Sigmoid colon (tissue), 7 donors: ENCODE results near the gene PRDM16. TPM values are rescaled to one million over a fixed set of nuclear protein-coding genes. Genes with fewer than 3 reads are reported as not detected.

Experiments used
- DNase-seq: peaks from one replicate; pipeline ENCODE4 v3.0.0-alpha.2; 2019
- H3K27ac ChIP-seq, 4 donors: fragments of 200-600 bp; sonication (generic); one replicate each; pipeline ENCODE4 v1.5.1; 2016 to 2019; ENCODE audit warnings: mild to moderate bottlenecking in 1 of 4
- H3K27me3 ChIP-seq, 3 donors: fragments of 200-600 bp; sonication (generic); one replicate each; pipeline ENCODE4 v1.5.1; 2019; ENCODE audit warnings: mild to moderate bottlenecking in 1 of 3
- H3K36me3 ChIP-seq, 4 donors: fragments of 200-600 bp; sonication (generic); one replicate each; pipeline ENCODE4 v1.5.1; 2016 to 2019
- H3K4me1 ChIP-seq, 4 donors: fragments of 200-600 bp; sonication (generic); one replicate each; pipeline ENCODE4 v1.5.1; 2017 to 2019
- H3K4me3 ChIP-seq, 4 donors: fragments of 200-600 bp; sonication (generic); one replicate each; pipeline ENCODE4 v1.5.1; 2017 to 2019; ENCODE audit warnings: mild to moderate bottlenecking in 2 of 4, moderate library complexity in 1 of 4
- H3K9me3 ChIP-seq, 4 donors: fragments of 200-600 bp in 3 of 4; sonication (generic) in 3 of 4; one replicate each; pipeline versions ENCODE4 v1.5.1 to v1.6.1; 2013 to 2019
- EP300 ChIP-seq, 4 donors: sonication (generic); formaldehyde crosslinking; IDR thresholded peaks; one replicate each; pipeline ENCODE4 v1.6.1; 2017; ENCODE audit warnings: antibody characterized with exemption in 4 of 4
- POLR2A ChIP-seq, 2 donors: fragments of 450-650 bp; IDR thresholded peaks; one replicate each; pipeline ENCODE4 v1.6.1; 2016; ENCODE audit warnings: antibody characterized with exemption in 2 of 2, mild to moderate bottlenecking in 2 of 2, moderate library complexity in 2 of 2
- POLR2AphosphoS5 ChIP-seq, 4 donors: sonication (generic); formaldehyde crosslinking; IDR thresholded peaks; one replicate each; pipeline ENCODE4 v1.6.1; 2017; ENCODE audit warnings: antibody characterized with exemption in 4 of 4
- whole genome bisulfite sequencing, 2 donors: extraction: QIAGEN DNeasy Blood & Tissue Kit; methylation state at CpG; one replicate each; pipeline ENCODE4 v1.1.7; 2013; 5-methylcytosine and 5-hydroxymethylcytosine counted together
- intact Hi-C: fragments of 100-400 bp; cut with DNase I; formaldehyde crosslinking; loops from one replicate; pipeline ENCODE4 v1.15.1; 2023
- polyA plus RNA-seq, 3 donors: library from polyadenylated mRNA; stranded (reverse); fragments of 200-250 nt; gene quantifications; one replicate each; pipeline ENCODE4 v1.2.3, GENCODE V29; 2013
- total RNA-seq, 4 donors: library from RNA; depleted of rRNA; stranded (reverse); fragments of >200 nt; gene quantifications; one replicate each; pipeline ENCODE4 v1.1.0, GENCODE V29; 2016
- TF ChIP-seq, protein P1 (sequence below), 4 experiments: fragments of 450-650 bp in 3 of 4; fragments of 200-600 bp in 1 of 4; IDR thresholded peaks; one replicate each; pipeline ENCODE4 v1.5.1; 2016 to 2019; ENCODE audit warnings: antibody characterized with exemption in 4 of 4, mild to moderate bottlenecking in 3 of 4, moderate library complexity in 2 of 4
- donor health status: healthy with polysubstance abuse.
- donor health status: Bipolar disorder and iron deficiency.
- donor health status: healthy.

The PRDM16 gene
- total and polyA plus RNA-seq, 7 donors, result under 0.01 to 1.7 (median 0.49) TPM

DNA sequence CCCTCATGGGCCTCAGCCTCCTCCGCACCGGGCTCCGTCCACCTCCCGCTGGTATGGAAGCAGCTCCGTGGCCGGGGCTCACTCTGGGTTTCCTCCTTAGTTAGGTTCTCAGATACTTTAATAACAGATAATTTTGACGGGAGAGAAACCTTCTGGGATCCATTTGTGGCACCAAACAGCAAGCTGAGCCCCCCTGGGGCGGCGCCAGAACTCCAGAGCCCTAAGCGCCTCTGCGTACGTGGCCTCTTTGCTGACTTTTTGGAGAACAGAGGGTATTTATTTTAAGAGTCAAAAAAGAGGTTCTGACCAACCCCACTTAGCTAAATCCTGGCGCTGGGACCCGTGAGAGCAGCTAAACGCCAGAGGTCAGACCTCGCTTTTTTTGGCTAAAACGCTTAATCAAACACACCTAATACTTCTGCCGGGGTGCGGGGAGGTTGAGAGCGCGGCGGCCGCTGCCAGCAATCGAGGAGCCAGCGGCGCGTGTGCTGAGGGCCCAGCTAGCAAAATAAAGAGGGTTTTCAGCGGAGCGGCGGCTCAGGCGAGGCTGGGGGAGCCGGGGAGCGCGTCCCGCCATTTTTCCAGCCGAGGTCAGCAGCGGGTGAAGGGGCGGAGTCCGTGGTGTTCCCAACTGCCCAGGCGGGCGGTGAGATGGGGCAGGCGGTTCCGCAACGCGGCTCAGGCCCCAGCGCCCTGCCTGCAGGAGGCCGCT lies 171.7 kb downstream of the PRDM16 start:
- H3K27me3 ChIP-seq, result peaks cover 3 to 89% (median 59%) of the 10 kb centered on the region in 3 donors
- TF ChIP-seq POLR2AphosphoS5 (IDR thresholded peaks at IDR 0.05) (no peak), POLR2A (IDR thresholded peaks at IDR 0.05) (no peak), EP300 (IDR thresholded peaks at IDR 0.05) (no peak)
- TF ChIP-seq, protein P1, sequence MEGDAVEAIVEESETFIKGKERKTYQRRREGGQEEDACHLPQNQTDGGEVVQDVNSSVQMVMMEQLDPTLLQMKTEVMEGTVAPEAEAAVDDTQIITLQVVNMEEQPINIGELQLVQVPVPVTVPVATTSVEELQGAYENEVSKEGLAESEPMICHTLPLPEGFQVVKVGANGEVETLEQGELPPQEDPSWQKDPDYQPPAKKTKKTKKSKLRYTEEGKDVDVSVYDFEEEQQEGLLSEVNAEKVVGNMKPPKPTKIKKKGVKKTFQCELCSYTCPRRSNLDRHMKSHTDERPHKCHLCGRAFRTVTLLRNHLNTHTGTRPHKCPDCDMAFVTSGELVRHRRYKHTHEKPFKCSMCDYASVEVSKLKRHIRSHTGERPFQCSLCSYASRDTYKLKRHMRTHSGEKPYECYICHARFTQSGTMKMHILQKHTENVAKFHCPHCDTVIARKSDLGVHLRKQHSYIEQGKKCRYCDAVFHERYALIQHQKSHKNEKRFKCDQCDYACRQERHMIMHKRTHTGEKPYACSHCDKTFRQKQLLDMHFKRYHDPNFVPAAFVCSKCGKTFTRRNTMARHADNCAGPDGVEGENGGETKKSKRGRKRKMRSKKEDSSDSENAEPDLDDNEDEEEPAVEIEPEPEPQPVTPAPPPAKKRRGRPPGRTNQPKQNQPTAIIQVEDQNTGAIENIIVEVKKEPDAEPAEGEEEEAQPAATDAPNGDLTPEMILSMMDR (IDR thresholded peaks at IDR 0.05), result no peak
- no peak overlapping the region for H3K4me3 ChIP-seq
- H3K36me3 ChIP-seq, result no peaks in the 10 kb centered on the region
- H3K4me1 ChIP-seq, result peaks cover 0 to 14% (median 5%) of the 10 kb centered on the region in 4 donors
- H3K27ac ChIP-seq, result peak overlapping the region in 1 of 4 donors; percentile 15
- intact Hi-C loops, result no loop called here
- no peak for DNase-seq
- H3K9me3 ChIP-seq, result peaks cover 0 to 8% (median 3%) of the 10 kb centered on the region in 4 donors
- WGBS, 2 donors, result 83 to 88% methylated on average over 47 of the region's 47 CpGs

DNA sequence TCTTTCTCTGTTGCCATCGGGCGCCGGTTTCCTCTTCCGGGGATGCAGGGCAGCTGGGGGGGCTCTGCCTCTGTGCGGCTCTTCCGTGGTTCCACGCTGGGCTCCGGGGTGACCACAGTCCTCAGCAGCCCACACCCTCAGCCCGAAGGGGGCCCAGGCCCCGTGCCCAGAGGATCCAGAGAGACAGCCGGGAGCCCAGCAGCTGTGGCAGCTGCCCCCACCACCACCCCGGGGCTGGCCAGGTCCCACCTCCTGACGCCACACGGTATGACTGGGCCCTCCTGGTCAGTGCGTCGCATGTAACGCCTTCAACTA lies 172.2 kb downstream of the PRDM16 start:
- intact Hi-C loops, result no loop called here
- no peak for TF ChIP-seq POLR2A (IDR thresholded peaks at IDR 0.05)
- TF ChIP-seq, protein P1 (IDR thresholded peaks at IDR 0.05), result no peak
- TF ChIP-seq POLR2AphosphoS5 (IDR thresholded peaks at IDR 0.05), result no peak
- no peak for TF ChIP-seq EP300 (IDR thresholded peaks at IDR 0.05)
- DNase-seq, result no peak
- Histone ChIP-seq H3K4me3 (no peak overlapping the region), H3K27ac (peak overlapping the region in 1 of 4 donors; percentile 15), H3K4me1 (peaks cover 0 to 14% (median 5%) of the 10 kb centered on the region in 4 donors), H3K27me3 (peaks cover 5 to 93% (median 64%) of the 10 kb centered on the region in 3 donors), H3K9me3 (peaks cover 0 to 8% (median 3%) of the 10 kb centered on the region in 4 donors), H3K36me3 (no peaks in the 10 kb centered on the region)
- WGBS, 2 donors, result 89 to 90% methylated on average over 17 of the region's 17 CpGs

DNA sequence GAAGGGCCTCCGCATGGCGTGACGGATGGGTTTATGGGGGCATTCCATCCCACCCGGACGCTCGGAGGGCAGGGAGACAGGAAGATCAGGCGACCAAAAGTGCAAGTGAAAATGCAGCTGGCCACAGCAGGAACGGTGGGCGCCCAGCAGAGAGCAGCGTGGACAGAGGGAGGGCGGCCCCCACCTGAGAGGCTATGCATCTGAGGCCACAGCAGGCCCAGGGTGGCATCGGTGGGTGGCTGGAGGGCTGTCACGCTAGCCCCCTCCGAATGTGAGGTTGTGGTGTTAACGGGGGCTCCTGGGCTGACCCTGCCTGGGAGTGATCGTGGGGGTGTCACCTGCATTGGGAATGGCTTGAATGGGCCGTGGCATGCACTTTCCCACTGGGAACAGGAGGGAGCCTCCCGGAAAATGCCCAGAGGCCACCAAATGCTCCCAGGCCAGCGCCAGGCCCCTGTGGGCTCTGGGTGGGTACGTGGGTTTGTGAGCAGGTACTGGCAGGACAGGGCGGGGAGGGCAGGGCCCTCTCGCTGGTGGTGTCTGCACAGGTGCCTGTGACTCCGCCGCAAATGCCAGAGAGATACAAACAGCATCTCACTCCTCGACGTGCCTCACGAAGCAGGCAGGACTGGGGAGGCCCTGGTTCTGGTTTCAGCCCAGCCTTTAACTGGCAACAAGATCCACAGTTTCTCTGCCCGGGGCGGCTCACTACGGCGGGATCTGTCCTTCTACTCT lies 172.8 kb downstream of the PRDM16 start:
- intact Hi-C loops, result no loop called here
- no peak overlapping the region for H3K27ac ChIP-seq
- peaks cover 0 to 14% (median 5%) of the 10 kb centered on the region in 4 donors for H3K4me1 ChIP-seq
- no peak for DNase-seq
- H3K9me3 ChIP-seq, result peaks cover 0 to 8% (median 3%) of the 10 kb centered on the region in 4 donors
- TF ChIP-seq EP300 (IDR thresholded peaks at IDR 0.05) (no peak), POLR2AphosphoS5 (IDR thresholded peaks at IDR 0.05) (no peak), POLR2A (IDR thresholded peaks at IDR 0.05) (no peak)
- TF ChIP-seq, protein P1 (IDR thresholded peaks at IDR 0.05), result no peak
- H3K4me3 ChIP-seq, result no peak overlapping the region
- 93 to 94% methylated on average over 31 of the region's 31 CpGs for WGBS, 2 donors
- H3K36me3 ChIP-seq, result no peaks in the 10 kb centered on the region
- peaks cover 9 to 97% (median 71%) of the 10 kb centered on the region in 3 donors for H3K27me3 ChIP-seq

DNA sequence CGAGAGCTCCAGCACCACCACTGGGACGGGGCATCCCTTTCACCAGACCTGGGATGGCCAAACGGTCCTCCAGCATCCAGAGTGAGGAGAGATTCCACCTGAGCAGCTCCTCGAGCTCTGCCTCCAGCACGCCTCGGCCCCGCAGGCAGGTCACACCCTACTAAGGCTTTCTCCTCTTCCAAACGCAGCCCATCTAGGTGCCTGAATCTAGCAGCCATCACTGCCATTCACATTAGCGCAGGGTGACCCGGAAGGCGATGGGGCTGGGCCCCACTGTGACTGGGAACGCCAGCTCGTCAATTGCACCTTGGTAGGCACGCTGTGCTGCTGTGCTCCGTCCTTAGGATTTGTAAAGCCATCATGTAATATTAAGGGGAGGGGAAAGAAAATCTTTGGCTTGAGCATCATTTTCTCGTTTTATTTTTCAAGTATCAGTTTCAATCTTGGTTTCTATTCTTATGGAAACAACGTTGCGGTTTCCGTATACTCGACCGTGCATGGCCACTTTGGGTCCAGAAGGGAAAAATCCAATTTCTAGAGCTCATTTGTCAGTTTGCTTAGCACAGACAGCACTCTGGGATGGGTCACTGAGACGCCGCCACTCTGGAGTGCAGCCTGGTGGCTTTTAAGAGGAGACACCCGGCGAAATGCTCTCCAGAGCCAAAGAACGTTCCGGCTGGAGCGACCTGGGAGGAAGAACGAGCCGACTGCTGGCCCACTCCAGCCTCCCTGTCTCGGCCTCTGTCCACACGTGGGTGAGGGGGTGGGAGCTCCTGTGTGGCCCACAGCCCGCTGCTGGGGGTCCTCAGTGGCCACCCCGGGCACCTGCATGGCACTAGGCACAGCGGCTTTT lies 173.6 kb downstream of the PRDM16 start:
- no peak for DNase-seq
- no peak for TF ChIP-seq POLR2A (IDR thresholded peaks at IDR 0.05)
- TF ChIP-seq, protein P1 (IDR thresholded peaks at IDR 0.05), result no peak
- TF ChIP-seq POLR2AphosphoS5 (IDR thresholded peaks at IDR 0.05), result no peak
- TF ChIP-seq EP300 (IDR thresholded peaks at IDR 0.05), result no peak
- intact Hi-C loops, result no loop called here
- H3K4me1 ChIP-seq, result peaks cover 0 to 14% (median 6%) of the 10 kb centered on the region in 4 donors
- WGBS, 2 donors, result 87 to 88% methylated on average over 35 of the region's 35 CpGs
- H3K9me3 ChIP-seq, result peaks cover 0 to 8% (median 3%) of the 10 kb centered on the region in 4 donors
- no peaks in the 10 kb centered on the region for H3K36me3 ChIP-seq
- H3K27ac ChIP-seq, result no peak overlapping the region
- peaks cover 17 to 98% (median 79%) of the 10 kb centered on the region in 3 donors for H3K27me3 ChIP-seq
- no peak overlapping the region for H3K4me3 ChIP-seq
